Stimulated activated CD8-positive, alpha-beta memory T cell treated with anti-CD3 and anti-CD28 coated beads, Interleukin-4, amount 100 ng/mL, for 48 hours (primary cell): Measurements from ENCODE around the gene NTNG1.

ENCODE experiments used
- DNase-seq: peaks from one replicate; pipeline ENCODE4 v3.0.0-alpha.2; 2020

The NTNG1 gene

DNA sequence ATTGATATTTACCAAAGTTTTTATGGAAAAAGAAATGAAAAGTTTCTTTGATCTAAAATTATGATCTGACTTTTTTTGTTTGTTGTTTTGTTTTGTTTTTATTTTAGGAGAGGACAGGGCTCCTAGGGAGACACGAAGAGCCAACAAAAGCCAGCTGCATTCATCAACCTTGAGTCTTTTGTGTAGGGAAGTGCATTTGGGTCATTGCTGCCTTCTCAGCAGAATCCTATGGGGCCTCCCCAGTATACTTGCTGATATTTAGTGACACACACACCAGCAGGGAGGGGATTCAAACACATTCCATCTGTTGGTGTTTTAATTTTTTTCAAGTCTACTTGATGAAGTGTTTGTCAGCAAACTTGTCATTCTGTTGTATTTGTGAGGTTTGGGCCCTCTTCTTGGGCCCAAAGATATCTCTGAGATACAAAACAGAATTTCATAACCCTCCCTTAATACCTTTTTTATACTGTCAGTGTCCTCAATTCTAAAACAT lies 203.5 kb downstream of the NTNG1 start:
- DNase-seq, result no peak

DNA sequence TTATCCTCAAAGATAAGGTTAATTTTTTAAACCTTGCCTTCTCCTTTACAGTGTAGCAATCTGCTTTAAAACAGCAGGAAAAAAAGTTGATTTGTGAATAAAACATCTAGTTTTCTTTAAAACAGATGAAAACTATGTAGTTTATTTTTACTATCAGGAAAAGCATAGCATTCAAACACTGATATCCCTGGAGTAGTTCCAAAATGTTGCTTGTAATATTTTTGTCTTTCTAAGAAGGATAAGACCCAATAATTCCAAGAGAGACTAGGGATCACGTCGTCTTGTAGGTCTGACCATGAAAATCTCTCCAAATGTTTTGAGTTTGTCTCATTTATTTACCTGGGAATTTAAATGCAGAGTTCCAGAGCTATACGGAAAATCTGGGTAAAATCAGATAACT lies 204.0 kb downstream of the NTNG1 start:
- no peak for DNase-seq

DNA sequence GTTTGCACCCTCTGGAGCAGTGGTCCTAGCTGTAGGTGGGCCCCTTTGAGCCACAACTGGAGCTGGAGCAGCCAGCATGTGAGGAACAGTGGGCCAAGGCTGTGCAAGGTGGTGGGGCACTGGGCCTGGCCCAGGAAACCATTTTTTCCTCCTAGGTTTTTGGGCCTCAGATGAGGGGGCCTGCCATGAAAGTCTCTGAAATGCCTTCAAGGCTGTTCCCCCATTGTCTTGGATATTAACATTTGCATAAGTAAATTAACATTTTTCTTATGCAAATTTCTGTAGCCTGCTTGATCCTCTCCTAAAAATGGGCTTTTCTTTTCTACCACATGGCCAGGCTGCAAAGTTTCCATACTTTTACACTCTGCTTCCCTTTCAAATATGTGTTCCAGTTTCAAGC lies 212.0 kb downstream of the NTNG1 start:
- DNase-seq, result no peak

DNA sequence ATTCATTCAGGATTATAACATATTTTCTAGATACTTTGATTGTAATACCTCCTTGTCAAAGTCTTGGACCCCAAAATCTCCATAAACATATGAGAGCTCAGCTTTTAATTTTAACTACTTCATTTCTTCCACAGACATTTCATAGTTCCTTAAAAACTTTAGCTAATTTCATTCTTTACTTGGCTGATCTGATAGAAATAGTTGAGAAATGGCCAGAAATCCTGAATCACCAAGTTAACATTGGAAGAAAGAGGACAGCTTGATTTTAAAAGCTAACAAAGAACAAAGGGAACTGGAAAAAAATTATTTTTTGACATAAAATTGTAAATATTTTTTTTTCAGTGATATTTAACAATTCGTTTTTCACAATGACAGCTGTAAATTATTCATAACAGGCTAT lies 216.5 kb downstream of the NTNG1 start:
- DNase-seq, result no peak

DNA sequence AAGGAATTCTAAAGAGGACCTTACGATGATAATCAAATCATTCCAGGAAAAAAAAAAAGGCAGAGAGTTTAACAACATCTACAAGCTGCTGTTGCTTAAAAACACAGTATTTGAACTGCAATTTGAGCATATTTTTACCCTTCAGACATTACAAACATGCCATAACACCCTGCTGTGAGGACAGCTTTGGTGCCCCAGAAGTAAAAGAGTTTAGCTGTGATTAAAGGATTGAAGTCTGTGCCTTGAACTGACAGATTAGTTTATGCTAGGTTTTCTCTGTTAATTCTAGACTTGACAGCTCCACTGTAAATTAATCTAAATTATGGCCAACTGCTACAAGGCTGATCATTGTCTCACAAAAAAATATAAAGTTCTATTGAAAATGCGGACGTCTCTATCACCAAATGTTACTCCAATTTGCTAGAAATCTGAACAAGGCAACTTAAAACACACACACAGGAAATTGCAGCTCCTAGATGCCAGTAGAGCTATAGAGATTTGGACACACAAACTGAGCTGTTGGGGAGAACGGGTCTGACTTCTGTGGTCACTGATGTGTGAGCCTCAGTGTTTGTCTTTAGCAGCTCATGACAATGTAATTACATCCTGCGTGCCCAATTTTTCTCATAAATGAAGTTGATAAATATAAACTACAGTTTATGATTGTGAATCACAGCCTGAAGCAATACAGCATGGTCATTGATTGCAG lies 217.9 kb downstream of the NTNG1 start:
- no peak for DNase-seq

DNA sequence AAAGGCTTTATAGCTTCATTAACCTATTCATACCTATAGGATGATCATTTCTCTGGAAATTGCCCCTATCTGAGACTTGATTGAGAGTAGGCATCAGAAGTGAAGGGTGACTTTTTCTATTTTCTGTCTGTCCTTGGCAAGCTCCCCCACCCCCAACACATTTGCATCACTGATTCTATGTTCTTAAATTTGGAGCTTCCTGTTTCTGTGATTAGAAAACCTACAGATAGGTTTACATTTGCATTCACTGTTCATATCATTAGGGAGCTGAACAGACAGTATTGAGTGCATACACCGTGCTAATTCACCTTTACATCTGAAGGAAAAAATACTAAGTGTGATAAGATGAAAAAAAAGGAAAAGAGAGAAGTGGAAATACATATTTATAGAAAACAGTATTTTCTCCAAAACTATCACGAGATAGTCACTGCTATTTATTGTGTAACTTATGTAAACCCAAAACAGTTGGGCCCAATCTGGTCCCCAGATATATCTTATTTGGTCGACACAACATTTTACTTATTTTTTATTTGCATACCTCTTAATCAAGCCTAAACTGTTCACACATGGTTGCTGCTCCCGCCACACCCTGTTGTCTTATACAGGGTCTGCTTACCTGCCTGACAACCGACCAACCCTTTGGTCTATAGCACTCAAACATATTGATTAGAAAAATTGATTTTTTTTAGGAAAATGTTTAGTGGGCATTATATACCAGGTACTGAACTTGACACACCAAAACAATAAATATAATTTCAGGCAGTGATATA lies 218.8 kb downstream of the NTNG1 start:
- DNase-seq, result no peak

DNA sequence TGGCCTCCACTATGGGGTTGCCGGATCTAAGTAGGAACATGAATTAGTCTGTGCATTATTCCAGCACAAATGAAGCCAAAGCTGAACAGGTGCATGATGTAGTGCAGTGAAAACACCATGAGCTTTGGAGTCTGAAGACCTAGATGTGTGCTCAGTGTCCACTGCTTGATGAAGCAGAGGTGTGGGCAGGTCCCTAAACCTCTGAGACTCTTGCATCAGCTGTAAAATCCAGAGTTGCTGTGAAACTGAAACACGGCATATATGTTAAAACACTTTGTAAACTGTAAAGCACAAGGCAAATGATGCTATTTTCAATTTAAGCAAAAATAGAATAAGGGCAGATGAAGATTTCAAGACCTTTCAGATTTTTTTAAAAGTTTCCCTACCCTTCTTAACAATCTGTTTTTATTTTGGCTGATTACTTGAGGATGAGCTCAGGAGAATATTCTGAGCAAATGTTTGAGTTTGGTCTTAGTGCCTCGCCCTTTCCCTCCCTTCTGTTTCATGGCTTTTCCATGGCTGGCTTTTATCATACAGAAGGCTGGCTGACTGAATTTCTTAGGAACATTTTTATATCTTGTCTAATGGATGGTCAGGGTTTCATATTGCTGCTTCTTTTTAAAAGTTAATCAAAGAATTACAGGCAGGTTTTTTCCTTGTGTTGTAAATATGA lies 221.8 kb downstream of the NTNG1 start:
- no peak for DNase-seq

DNA sequence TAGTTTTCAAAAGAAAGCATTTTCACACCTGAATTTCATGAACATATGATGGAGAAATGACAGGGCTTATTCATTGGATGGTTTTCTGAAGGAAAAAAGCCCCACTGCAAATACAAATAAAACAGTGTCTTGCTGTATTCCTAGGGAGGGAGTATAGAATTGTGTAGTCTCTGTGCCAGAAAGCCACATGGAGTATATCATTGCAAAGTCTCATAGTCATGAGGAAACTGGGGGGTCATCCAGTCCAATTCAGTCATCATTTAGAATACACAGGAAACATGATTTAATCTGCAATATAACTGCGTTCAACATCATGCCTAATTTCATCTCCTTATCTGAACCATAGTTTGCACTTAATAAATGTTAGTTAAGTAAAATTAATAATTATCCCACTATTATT lies 222.3 kb downstream of the NTNG1 start:
- DNase-seq, result no peak

DNA sequence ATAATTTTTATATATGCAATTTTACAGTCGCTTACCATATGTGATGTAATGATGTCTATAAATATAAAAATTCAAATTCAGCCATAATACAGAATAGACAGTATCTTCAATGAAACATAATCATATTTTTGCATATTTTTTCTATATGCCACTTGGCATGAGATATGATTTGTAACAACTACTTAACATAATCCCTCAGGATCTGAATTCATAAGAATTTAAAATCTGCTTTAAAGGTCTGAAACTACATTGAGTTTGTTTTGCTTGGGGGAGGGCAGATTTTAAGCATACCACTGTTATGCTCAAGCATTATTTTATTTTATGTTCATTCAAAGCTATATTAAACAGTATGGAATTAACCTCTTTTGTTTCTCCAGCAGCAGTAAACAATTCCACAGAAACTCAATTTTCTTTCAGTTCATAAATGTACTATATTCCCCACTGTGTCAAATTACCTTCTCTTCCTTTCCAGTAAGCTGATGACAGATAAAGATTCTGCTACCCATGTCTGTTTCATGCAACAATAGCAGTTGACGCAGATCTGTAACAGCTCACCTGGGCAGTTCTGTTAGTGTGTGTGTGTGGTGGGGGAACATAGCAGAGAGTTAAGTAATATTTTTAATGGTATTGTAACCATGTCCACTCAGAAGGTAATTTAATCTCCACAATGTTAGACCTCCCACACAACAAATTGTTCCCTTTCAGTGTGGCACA lies 224.8 kb downstream of the NTNG1 start:
- no peak for DNase-seq

DNA sequence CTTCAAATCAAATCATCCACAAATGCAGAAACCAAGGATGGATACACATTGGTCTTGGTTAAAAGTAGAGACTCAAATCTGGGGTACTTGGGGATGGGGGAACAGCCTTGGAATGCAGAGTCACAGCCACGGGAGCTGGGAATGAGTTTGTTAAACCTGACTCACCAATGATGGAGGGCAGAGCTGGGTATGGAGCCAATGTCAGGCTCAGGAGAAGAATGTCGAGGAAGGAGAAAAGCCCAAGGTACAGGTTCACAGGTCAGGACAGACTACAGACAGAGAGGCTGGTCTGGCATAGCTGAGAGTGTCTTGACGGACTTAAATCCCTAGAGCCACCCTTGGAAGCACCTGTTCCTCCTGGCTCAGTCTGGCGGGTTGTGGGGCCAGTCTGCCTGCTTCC lies 237.6 kb downstream of the NTNG1 start:
- DNase-seq, result no peak

DNA sequence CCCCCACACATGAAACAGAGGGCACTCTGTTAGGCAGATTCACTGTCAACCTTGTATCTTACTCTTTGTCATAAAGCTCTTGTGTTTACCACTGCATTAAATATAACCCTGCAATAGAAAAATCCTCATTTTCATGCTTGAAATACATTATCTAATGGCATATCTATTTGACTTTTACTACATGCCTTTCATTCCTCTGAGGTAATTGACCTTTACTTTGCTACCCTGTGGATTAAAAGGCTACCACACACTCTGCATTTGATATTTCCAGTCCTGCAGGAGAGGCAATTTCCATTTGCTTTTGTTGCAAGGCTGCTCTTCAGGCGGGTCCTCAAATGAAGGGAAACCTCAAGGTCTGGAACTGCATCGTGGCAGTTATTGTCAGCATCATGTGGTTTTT lies 238.0 kb downstream of the NTNG1 start:
- no peak for DNase-seq

DNA sequence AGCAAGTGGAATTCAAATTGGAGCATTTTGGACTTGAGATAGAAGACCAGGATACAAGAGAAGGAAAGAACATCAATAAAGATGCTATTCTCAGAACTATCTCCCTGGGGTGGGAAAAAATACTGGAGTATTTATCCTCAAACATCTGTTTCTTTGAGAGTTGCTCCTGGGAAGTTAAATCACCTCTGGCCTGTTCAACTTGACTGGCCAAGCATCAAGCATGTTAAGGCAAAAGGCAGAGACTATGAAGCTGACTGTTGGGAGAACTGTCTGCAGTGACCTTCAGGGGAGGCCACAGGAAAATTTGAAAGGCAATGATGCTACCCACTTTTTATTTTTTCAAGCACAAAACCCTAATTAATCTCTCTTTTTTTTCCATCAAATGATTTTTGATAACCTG lies 239.0 kb downstream of the NTNG1 start:
- no peak for DNase-seq

DNA sequence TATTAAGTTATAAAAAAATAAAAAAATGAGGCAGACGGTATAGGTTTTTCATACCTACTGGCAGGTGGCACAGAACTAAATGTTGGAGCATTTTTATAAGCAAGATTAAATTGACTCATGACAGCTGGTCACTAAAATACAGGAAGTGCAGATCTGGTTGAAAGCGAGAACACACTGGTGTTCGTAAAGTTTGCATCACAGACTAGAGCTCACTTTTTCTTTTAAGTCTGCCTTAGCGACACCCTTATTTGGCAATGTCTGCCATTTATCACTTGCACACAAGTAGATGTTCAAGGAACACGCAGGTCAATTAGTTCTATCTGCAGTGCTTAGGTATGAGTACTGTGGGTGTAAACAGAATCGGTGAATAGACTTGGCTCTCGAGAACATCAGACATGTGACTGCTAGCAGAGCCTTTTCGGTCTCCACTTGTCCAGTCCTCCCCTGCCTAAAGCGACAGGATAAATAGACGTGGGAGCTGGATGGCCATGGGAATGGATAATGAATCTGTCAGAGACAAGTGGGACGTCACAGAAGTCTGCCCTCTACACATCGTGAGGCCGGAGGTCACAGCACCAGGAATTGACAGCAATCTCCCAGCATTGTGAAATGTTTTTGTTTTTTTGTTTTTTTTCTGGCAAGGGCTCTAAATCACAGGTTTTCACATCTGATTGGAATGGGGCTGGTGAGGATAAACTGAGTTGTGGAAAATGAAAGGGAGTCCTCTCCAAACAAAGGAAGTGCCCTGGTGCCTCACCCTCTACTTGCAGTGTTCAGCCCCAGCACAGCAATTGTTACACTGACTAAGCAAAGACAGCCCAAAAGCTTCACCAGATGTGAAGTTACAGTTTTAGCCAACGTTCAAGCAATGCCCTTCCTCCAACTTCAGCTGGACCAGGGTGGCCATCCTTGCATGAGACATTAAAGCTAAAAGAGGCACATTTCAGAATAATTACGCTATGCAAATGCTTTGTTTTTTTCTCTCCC lies 248.9 kb downstream of the NTNG1 start:
- DNase-seq, result no peak

DNA sequence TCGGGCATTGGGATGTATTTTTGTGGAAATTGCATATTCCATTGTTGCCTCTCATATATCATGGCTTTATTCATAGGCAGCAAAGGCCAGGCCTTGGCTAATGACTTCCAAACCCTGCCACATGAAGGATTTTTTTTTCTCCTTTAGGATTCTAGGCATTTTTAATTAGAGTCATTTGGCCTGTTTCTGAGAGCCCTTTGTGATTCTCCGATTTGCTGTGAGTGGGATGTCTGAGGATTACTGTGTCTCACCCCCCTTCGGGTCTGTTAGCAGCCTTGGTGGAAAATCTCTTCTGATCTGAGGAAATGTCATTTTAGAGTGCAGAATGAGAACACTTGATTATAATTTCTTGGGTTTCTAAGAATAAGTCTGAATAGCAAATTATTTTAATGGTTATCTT lies 253.5 kb downstream of the NTNG1 start:
- no peak for DNase-seq

DNA sequence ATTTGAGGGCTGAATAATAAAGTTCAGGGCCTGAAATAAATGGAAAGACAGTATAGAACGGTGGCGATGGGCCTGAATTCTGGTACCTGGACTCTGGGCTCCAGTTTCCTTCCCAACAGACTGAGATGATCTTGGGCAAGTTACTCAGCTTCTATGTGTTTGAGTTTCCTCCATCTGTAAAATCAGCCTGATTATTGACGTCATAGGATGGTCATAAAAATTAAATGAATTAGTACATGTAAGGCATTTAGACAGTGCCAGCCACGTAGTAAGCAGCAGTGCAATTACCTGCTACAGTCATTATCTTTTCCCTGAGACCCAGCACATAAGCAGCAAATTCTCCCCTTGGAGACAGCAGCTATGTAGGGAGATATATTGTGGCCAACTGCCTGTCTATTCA lies 260.9 kb downstream of the NTNG1 start:
- no peak for DNase-seq

DNA sequence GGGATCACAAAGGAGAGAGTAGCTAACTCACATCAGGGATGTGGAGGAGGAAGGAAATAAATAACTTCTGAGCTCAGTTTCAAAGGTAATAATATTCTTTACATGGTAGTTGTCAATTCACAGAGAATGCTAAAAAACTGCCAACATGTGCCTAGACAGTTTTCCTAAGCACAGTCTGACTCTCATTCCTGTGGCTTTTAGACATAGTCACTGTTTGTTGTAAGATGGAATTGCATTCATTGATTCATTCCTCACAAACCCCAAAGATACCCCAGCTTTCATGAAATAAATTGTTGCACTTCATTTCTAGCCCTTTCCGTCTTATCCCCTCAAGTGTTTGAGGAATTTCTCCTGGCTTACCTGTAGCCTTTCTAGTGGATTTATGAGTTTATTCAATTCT lies 263.9 kb downstream of the NTNG1 start:
- no peak for DNase-seq

DNA sequence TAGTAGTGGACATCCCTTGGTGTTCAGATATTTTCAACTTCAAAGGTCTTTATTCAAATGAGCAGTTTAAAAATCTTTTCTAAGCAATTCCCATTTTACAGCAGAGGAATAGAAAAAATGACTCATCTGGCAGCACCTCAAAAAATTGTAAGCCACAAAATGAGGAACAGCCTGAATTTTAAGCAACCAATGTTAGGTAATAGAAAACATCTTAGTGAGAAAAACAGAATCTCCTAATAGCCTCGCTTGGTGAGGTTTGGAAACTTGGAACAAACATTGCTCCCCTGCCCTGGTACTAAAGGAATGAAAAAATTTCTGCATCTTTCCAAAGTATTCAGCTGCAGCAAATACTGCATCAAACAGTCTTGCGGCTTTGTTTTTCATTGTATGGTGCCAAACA lies 264.4 kb downstream of the NTNG1 start:
- DNase-seq, result no peak

DNA sequence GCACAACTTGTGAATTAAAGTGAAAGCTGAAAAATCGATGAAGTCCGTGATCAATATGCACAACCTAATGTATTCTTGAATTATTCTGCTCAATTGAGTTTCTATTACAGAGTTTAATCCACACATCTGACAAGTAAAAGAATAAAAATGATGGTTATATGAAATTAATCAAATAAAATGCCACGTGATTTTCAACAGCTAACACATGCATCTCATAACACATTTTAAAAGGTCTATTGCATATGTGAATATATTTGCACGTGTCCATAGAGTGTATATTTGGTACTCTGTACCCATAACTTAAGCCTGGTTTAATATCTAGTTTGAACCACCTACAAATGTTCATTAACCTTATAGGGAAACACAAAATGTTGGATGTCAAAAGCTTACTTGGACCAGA lies 266.2 kb downstream of the NTNG1 start:
- no peak for DNase-seq

DNA sequence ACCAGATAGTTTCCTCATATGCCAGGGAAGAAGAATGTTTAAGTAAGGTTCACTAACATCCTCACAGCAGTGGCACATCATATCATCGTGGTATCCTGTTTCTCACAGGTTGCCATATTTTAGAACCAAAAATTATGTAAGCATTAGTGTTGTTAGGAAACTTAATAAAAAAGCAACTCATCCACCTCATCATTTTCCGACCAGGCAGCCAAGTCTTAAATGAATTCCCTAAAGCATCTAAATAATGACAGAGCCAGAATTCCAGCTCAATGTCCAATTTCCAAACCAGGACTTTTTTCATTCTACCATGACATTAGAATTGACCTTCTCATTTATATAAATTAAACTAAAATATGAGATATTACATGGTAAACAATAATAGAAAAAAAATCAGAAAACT lies 272.7 kb downstream of the NTNG1 start:
- DNase-seq, result no peak

DNA sequence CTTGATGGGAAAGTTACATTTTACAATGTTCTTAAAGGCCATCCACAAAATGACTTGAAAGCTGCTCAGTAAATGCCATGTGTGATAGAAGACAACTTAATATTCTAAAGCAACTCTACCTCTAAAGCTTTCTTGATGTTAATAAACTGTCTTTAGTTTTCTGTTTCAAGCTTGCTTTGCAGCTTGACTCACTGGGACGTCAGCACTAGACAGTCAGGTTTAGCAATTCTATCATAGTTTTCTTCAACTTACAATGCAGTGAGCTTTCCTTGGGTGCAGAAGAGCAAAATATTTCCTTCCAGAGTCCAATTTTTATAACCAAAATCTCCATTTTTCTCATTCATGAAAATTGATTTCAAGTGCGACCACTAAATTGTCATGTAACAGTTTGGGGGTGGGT lies 273.1 kb downstream of the NTNG1 start:
- no peak for DNase-seq

DNA sequence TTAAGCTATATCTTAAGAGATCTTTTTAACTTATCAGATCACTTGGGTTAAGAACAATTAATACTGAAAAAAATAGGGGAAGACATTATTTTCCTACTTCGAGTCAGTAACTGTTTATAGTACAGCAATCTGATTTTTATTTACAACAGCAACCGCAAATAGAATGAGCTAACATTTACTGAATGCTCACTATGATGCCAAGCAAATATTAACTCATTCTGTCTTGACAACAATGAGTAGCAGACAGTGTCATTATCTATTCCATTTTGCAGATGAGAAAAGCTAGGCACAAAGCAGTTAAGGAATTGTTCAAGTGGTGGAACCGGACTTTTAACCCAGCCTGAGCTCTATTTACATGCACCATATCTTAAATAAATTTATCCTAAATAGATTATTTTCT lies 273.7 kb downstream of the NTNG1 start:
- DNase-seq, result no peak

DNA sequence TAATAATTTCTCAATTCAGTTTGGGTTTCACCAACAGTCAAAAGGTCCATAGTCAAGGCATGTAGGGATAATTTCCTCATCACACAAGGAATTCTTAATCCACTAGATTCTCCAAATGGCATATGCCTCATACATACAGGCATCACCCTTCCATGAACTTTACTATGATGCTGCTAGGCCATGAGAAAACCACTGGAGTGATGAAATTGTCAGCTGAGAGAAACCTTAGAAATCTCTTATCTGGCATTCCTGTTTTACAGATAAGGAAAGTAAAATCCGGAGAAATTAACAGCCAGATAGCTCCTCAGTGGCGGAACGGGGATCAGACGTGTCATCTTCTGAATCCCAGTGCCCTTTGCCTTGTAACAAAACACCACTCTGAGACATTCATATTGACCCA lies 274.4 kb downstream of the NTNG1 start:
- DNase-seq, result no peak
